SU-DHL-6 (cell line): ENCODE measurements around the gene FIS1.
"Not testable (repeated sequence)": the region's sequence is repeated elsewhere in the genome, so short reads cannot be mapped to it uniquely, and the experiment has no call there.

ENCODE experiments used
- H2AFZ ChIP-seq: fragments of 200-600 bp; sonication (generic); 2 replicates; pipeline ENCODE4 v1.6.1; 2014; ENCODE audit warnings: low read depth, mild to moderate bottlenecking, moderate library complexity, mixed read lengths, antibody characterized with exemption, low read length; ENCODE audit not compliant: severe bottlenecking
- H3F3A ChIP-seq: fragments of 200-600 bp; shearing (Covaris generic); 2 replicates; pipeline ENCODE4 v1.6.0; 2016; ENCODE audit warnings: antibody characterized with exemption, mild to moderate bottlenecking; ENCODE audit not compliant: insufficient read depth
- H3K27ac ChIP-seq: fragments of 200-600 bp; sonication (generic); 2 replicates; pipeline ENCODE4 v1.5.1; 2016; ENCODE audit warnings: low read depth, mild to moderate bottlenecking, low read length, moderate library complexity, mixed read lengths
- H3K27me3 ChIP-seq: fragments of 200-600 bp; sonication (generic), shearing (Covaris generic); 2 replicates; pipeline ENCODE4 v1.6.0; 2014; ENCODE audit warnings: mild to moderate bottlenecking, low read length
- H3K36me3 ChIP-seq: fragments of 200-600 bp; sonication (generic); 2 replicates; pipeline ENCODE4 v1.6.1; 2014; ENCODE audit warnings: mild to moderate bottlenecking, low read length, mixed read lengths
- H3K4me2 ChIP-seq: fragments of 300-600, 200-600 bp; shearing (Covaris generic), sonication (generic); 2 replicates; pipeline ENCODE4 v1.6.0; 2014; ENCODE audit warnings: low read length, low read depth, mild to moderate bottlenecking; ENCODE audit not compliant: poor library complexity, severe bottlenecking
- H3K4me3 ChIP-seq: fragments of 200-600 bp; sonication (generic); 2 replicates; pipeline ENCODE4 v1.5.1; 2014; ENCODE audit warnings: antibody characterized with exemption, low read length, mild to moderate bottlenecking, mixed read lengths; ENCODE audit not compliant: insufficient read depth, poor library complexity, severe bottlenecking
- H3K79me2 ChIP-seq: fragments of 200-600 bp; sonication (generic); 2 replicates; pipeline ENCODE4 v1.6.1; 2014; ENCODE audit warnings: mild to moderate bottlenecking, low read length, moderate library complexity; ENCODE audit not compliant: insufficient read depth
- H3K9ac ChIP-seq: fragments of 200-600 bp; sonication (generic); 2 replicates; pipeline ENCODE4 v1.7.0; 2014; ENCODE audit warnings: mild to moderate bottlenecking, low read length
- H3K9me2 ChIP-seq: fragments of 200-600 bp; sonication (generic); replicated peaks from 2 replicates; pipeline ENCODE4 v1.6.1; 2014; ENCODE audit warnings: low read length; ENCODE audit not compliant: insufficient read depth
- H3K9me3 ChIP-seq: fragments of 200-600 bp; sonication (generic); 2 replicates; pipeline ENCODE4 v1.6.1; 2014; ENCODE audit warnings: low read length, mixed read lengths; ENCODE audit not compliant: insufficient read depth
- H4K20me1 ChIP-seq: fragments of 200-600 bp; sonication (generic); 2 replicates; pipeline ENCODE4 v1.6.1; 2014; ENCODE audit warnings: low read depth, mild to moderate bottlenecking, antibody characterized with exemption, low read length, moderate library complexity, mixed read lengths
- CTCF ChIP-seq: fragments of 200-600 bp; sonication (generic); IDR thresholded peaks from one replicate; pipeline ENCODE4 v1.5.1; 2017; ENCODE audit warnings: antibody characterized with exemption, mild to moderate bottlenecking, low read length, moderate library complexity; ENCODE audit not compliant: insufficient read depth, poor library complexity, severe bottlenecking
- EZH2phosphoT487 ChIP-seq: fragments of 200-600 bp; sonication (generic), shearing (Covaris generic); conservative IDR thresholded peaks from 2 replicates; pipeline ENCODE4 v1.6.1; 2018; ENCODE audit warnings: mild to moderate bottlenecking, antibody characterized with exemption, low read length, moderate library complexity, mixed read lengths

FIS1 gene

GRCh38 chr7:101285171-101285570, 40.3 kb upstream of the FIS1 start:
- Histone ChIP-seq H3K79me2 (no peaks in the 10 kb centered on the region), H3K27me3 (no peaks in the 10 kb centered on the region), H3F3A (no peaks in the 10 kb centered on the region), H3K9ac (no peak overlapping the region), H4K20me1 (no peaks in the 10 kb centered on the region), H3K4me2 (no peak overlapping the region), H3K9me2 (no peaks in the 10 kb centered on the region), H3K9me3 (no peaks in the 10 kb centered on the region), H3K4me3 (no peak overlapping the region), H2AFZ (no peak overlapping the region), H3K36me3 (no peaks in the 10 kb centered on the region), H3K27ac (no peak overlapping the region)
- TF ChIP-seq CTCF (no peak), EZH2phosphoT487 (no peak)

- H3K9me3 ChIP-seq, H3F3A ChIP-seq, H3K27me3 ChIP-seq, H3K36me3 ChIP-seq, H4K20me1 ChIP-seq, H3K9ac ChIP-seq, H3K4me3 ChIP-seq, H3K4me2 ChIP-seq, H3K27ac ChIP-seq, H2AFZ ChIP-seq, H3K79me2 ChIP-seq, H3K9me2 ChIP-seq: not testable (repeated sequence)
Measured at GRCh38 chr7:101280912-101281311, 36.0 kb upstream of the FIS1 start.

- H3K79me2 ChIP-seq: no peaks in the 10 kb centered on the region
- H3K9me3 ChIP-seq: no peaks in the 10 kb centered on the region
- no peaks in the 10 kb centered on the region for H3K36me3 ChIP-seq
- H3K27me3 ChIP-seq: no peaks in the 10 kb centered on the region
- H3K4me2 ChIP-seq: no peak overlapping the region
- no peak overlapping the region for H3K4me3 ChIP-seq
- H3K9me2 ChIP-seq: no peaks in the 10 kb centered on the region
- no peaks in the 10 kb centered on the region for H3F3A ChIP-seq
- H2AFZ ChIP-seq: no peak overlapping the region
- TF ChIP-seq EZH2phosphoT487: no peak
- no peak for TF ChIP-seq CTCF
- no peak overlapping the region for H3K27ac ChIP-seq
- H4K20me1 ChIP-seq: no peaks in the 10 kb centered on the region
- H3K9ac ChIP-seq: no peak overlapping the region
Measured at GRCh38 chr7:101278461-101279292, 33.8 kb upstream of the FIS1 start.

GRCh38 chr7:101277155-101277554, 32.3 kb upstream of the FIS1 start:
- H4K20me1 ChIP-seq: no peaks in the 10 kb centered on the region

More at GRCh38 chr7:101277155-101277554, 32.3 kb upstream of the FIS1 start:
- H3K4me2 ChIP-seq: no peak overlapping the region
- H2AFZ ChIP-seq: no peak overlapping the region
- H3K9me2 ChIP-seq: no peaks in the 10 kb centered on the region
- no peaks in the 10 kb centered on the region for H3F3A ChIP-seq
- TF ChIP-seq CTCF (no peak), EZH2phosphoT487 (no peak)
- no peak overlapping the region for H3K4me3 ChIP-seq
- no peaks in the 10 kb centered on the region for H3K9me3 ChIP-seq
- no peaks in the 10 kb centered on the region for H3K36me3 ChIP-seq
- no peak overlapping the region for H3K27ac ChIP-seq
- no peak overlapping the region for H3K9ac ChIP-seq
- H3K79me2 ChIP-seq: no peaks in the 10 kb centered on the region
- no peaks in the 10 kb centered on the region for H3K27me3 ChIP-seq
